ENCODE results near the gene SF3B3. TPM values are rescaled to one million over a fixed set of nuclear protein-coding genes. Genes with fewer than 3 reads are reported as not detected.

SF3B3 gene
- total RNA-seq, 1 donor from 2014 or later, result 188 TPM

GRCh38 chr16:70573451-70574121 lies 50.0 kb downstream of the SF3B3 start:
- H4K20me1 ChIP-seq (ENCODE audit: low read depth), result peaks cover 29% of the 10 kb centered on the region
- H3K9ac ChIP-seq, result no peak overlapping the region
- peaks cover 61% of the 10 kb centered on the region for H3F3A ChIP-seq (ENCODE audit: low read depth)
- Mint-ChIP-seq H3K27ac (no peak overlapping the region), H3K27me3 (ENCODE audit: insufficient read depth, low read depth) (peaks cover 2% of the 10 kb centered on the region), H3K4me3 (no peak overlapping the region), H3K36me3 (peaks cover 29% of the 10 kb centered on the region), H3K9me3 (no peaks in the 10 kb centered on the region), H3K4me1 (peaks cover 3% of the 10 kb centered on the region)
- peaks cover 15% of the 10 kb centered on the region for H3K36me3 ChIP-seq
- H3K27ac ChIP-seq, result peak overlapping the region; percentile 21
- no peaks in the 10 kb centered on the region for H3K4me1 ChIP-seq
- no peak overlapping the region for H3K4me3 ChIP-seq
- no peaks in the 10 kb centered on the region for H3K27me3 ChIP-seq
- H3K79me2 ChIP-seq (ENCODE audit: low read depth), result no peaks in the 10 kb centered on the region
- no peaks in the 10 kb centered on the region for H3K9me3 ChIP-seq (ENCODE audit: low read depth)
- no peak for DNase-seq (ENCODE audit: low spot score)
- TF ChIP-seq EZH2phosphoT487 (IDR thresholded peaks at IDR 0.05) (no peak), CTCF (IDR thresholded peaks at IDR 0.05) (no peak), EZH2 (IDR thresholded peaks at IDR 0.05) (no peak)
- no peak overlapping the region for H2AFZ ChIP-seq (replicated peaks)
- H3K4me2 ChIP-seq, result no peak overlapping the region

DNA sequence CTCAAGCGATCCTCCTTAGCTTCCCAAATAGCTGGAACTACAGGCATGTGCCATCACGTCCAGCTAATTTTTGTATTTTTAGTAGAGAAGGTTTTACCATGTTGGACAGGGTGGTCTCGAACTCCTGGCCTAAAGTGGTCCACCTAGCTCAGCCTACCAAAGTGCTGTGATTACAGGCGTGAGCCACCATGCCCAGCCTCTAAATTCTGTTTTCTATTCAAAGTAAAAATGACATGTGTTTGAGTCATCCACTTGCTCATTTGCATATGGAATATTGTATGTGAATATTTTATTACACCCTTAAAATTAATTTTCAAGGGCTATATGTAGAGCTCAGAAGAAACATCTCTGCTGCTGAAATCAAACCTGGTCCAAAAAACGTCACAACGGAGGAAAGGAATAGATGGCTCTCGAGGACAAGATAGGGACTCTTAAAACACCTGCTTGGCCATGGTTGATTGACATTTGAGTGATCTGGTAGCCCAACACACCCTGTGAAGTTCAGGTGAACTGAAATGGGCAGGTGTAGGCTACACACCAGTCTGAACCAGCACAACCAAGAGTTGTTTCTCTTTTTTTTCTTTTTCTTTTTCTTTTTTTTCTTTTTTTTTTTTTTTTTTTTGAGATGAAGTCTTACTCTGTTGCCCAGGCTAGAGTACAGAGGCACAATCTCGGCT lies 51.1 kb downstream of the SF3B3 start:
- peak overlapping the region; percentile 54 for H3K27ac ChIP-seq
- DNase-seq (ENCODE audit: low spot score), result no peak
- H3K36me3 ChIP-seq, result peaks cover 5% of the 10 kb centered on the region
- H3K4me1 Mint-ChIP-seq, result peaks cover 3% of the 10 kb centered on the region
- H3K27me3 ChIP-seq, result no peaks in the 10 kb centered on the region
- TF ChIP-seq CTCF (IDR thresholded peaks at IDR 0.05) (no peak), EZH2 (IDR thresholded peaks at IDR 0.05) (no peak), EZH2phosphoT487 (IDR thresholded peaks at IDR 0.05) (no peak)
- no peaks in the 10 kb centered on the region for H3K9me3 ChIP-seq (ENCODE audit: low read depth)
- H4K20me1 ChIP-seq (ENCODE audit: low read depth), result peaks cover 19% of the 10 kb centered on the region
- no peak overlapping the region for H2AFZ ChIP-seq (replicated peaks)
- H3K27me3 Mint-ChIP-seq (ENCODE audit: insufficient read depth, low read depth), result peaks cover 2% of the 10 kb centered on the region
- no peaks in the 10 kb centered on the region for H3K9me3 Mint-ChIP-seq
- no peaks in the 10 kb centered on the region for H3K4me1 ChIP-seq
- no peak overlapping the region for H3K27ac Mint-ChIP-seq
- peaks cover 25% of the 10 kb centered on the region for H3K36me3 Mint-ChIP-seq
- H3K79me2 ChIP-seq (ENCODE audit: low read depth), result no peaks in the 10 kb centered on the region
- peaks cover 61% of the 10 kb centered on the region for H3F3A ChIP-seq (ENCODE audit: low read depth)
- H3K9ac ChIP-seq, result no peak overlapping the region
- H3K4me2 ChIP-seq, result no peak overlapping the region
- no peak overlapping the region for H3K4me3 Mint-ChIP-seq
- no peak overlapping the region for H3K4me3 ChIP-seq

DNA sequence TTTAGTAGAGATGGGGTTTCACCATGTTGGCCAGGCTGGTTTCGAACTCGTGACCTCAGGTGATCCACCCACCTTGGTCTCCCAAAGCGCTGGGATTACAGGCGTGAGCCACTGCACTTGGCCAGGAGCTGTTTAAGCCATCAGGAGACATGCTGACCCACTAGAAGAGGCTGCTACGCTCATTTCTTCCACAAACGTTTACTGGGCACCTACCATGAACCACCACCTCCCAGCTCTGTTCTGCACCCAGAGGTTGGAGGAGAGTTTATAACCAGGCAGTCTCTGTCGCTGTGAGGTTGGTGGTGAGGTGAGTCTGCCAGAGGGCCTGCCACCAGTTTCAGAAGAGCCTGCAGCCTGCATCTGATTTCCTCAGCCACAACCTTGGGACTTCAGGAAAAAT lies 51.8 kb downstream of the SF3B3 start:
- Mint-ChIP-seq H3K36me3 (peaks cover 24% of the 10 kb centered on the region), H3K27me3 (ENCODE audit: insufficient read depth, low read depth) (peaks cover 2% of the 10 kb centered on the region), H3K27ac (no peak overlapping the region), H3K4me3 (no peak overlapping the region), H3K4me1 (peaks cover 3% of the 10 kb centered on the region), H3K9me3 (no peaks in the 10 kb centered on the region)
- Histone ChIP-seq H3K4me2 (no peak overlapping the region), H4K20me1 (ENCODE audit: low read depth) (peaks cover 14% of the 10 kb centered on the region), H3F3A (ENCODE audit: low read depth) (peaks cover 61% of the 10 kb centered on the region), H3K36me3 (peaks cover 4% of the 10 kb centered on the region), H3K4me3 (no peak overlapping the region), H3K9me3 (ENCODE audit: low read depth) (no peaks in the 10 kb centered on the region), H3K27me3 (no peaks in the 10 kb centered on the region), H3K4me1 (no peaks in the 10 kb centered on the region), H3K27ac (peak overlapping the region; percentile 75), H3K79me2 (ENCODE audit: low read depth) (no peaks in the 10 kb centered on the region), H3K9ac (no peak overlapping the region), H2AFZ (replicated peaks) (no peak overlapping the region)
- no peak for TF ChIP-seq CTCF (IDR thresholded peaks at IDR 0.05)
- no peak for TF ChIP-seq EZH2phosphoT487 (IDR thresholded peaks at IDR 0.05)
- no peak for TF ChIP-seq EZH2 (IDR thresholded peaks at IDR 0.05)
- no peak for DNase-seq (ENCODE audit: low spot score)
